Right lobe of liver (tissue), 6 donors: ENCODE measurements around the gene REXO1. TPM values are rescaled to one million over a fixed set of nuclear protein-coding genes. Genes with fewer than 3 reads are reported as not detected.

Experiments used
- ATAC-seq, 4 donors: fragments of 200-7000 bp; cut with Tn5 transposase; one replicate each; pipeline ENCODE4 v1.9.1; 2020; ENCODE audit warnings: mild to moderate bottlenecking in 4 of 4, moderate library complexity in 4 of 4
- DNase-seq, 3 donors: peaks; one replicate each; pipeline ENCODE4 v3.0.0-alpha.2; 2020
- H3K27ac ChIP-seq, 3 donors: fragments of 200-600 bp; one replicate each; pipeline ENCODE4 v1.8.0; 2022
- H3K27me3 ChIP-seq, 2 donors: fragments of 200-600 bp; one replicate each; pipeline ENCODE4 v1.8.0; 2022
- H3K36me3 ChIP-seq, 4 donors: fragments of 200-600 bp; sonication (generic) in 1 of 4; one replicate each; pipeline versions ENCODE4 v1.5.1 to v1.8.0; 2017 to 2022; ENCODE audit warnings: control low read depth in 1 of 4
- H3K4me1 ChIP-seq, 4 donors: fragments of 200-600 bp; sonication (generic) in 1 of 4; one replicate each; pipeline versions ENCODE4 v1.5.1 to v1.8.0; 2017 to 2022; ENCODE audit warnings: control low read depth in 1 of 4
- H3K4me3 ChIP-seq, 3 donors: fragments of 200-600 bp; one replicate each; pipeline ENCODE4 v1.8.0; 2022
- H3K9me3 ChIP-seq, 4 donors: fragments of 200-600 bp; sonication (generic) in 1 of 4; one replicate each; pipeline versions ENCODE4 v1.5.1 to v1.8.0; 2017 to 2022; ENCODE audit warnings: control low read depth in 1 of 4
- CTCF ChIP-seq, 4 donors: fragments of 200-600 bp in 3 of 4; fragments of 450-650 bp in 1 of 4; IDR thresholded peaks; one replicate each; pipeline versions ENCODE4 v1.5.1 to v1.8.0; 2016 to 2022; ENCODE audit warnings: antibody characterized with exemption in 4 of 4, mild to moderate bottlenecking in 2 of 4
- POLR2A ChIP-seq: fragments of 450-650 bp; IDR thresholded peaks from one replicate; pipeline ENCODE4 v1.6.1; 2017; ENCODE audit warnings: antibody characterized with exemption, mild to moderate bottlenecking
- WGBS: methylation state at CpG from one replicate; pipeline ENCODE4 v1.1.6; 2018; ENCODE audit warnings: low coverage, low lambda C conversion rate; ENCODE audit not compliant: insufficient coverage; ENCODE audit errors: missing lambda C conversion rate; 5-methylcytosine and 5-hydroxymethylcytosine counted together
- intact Hi-C, 2 donors: fragments of 100-400 bp; cut with DNase I; formaldehyde crosslinking; loops; one replicate each; pipeline versions ENCODE4 v1.11.2 to v1.14.1; 2022
- total RNA-seq, 6 experiments: library from RNA; depleted of rRNA in 2 of 6; stranded (reverse); fragments of >200 nt in 2 of 6; fragmentation: NEBNext Ultra II Directional in 3 of 6; extraction: Animal tissue kit (Norgen Biotek cat#: 25700) in 3 of 6; gene quantifications; one replicate each; pipeline versions ENCODE4 v1.1.0 to v1.2.4, GENCODE V29; 2016 to 2023
- donor health status: DM: no; HTN: yes; CAD: no.
- donor health status: DM: no; HTN: no; CAD: no.
- donor health status: DM: no; HTN: no; CAD: no.
- donor health status: DM: no; HTN: yes; CAD: no.
- donor health status: DM: no; HTN: yes; CAD: no.

REXO1 gene
- total RNA-seq, 6 experiments from 2014 or later = 8.0 to 17.7 (median 12.6) TPM

- Histone ChIP-seq H3K27me3 (no peaks in the 10 kb centered on the region), H3K36me3 (no peaks in the 10 kb centered on the region), H3K9me3 (no peaks in the 10 kb centered on the region), H3K4me1 (peaks cover 0 to 68% (median 18%) of the 10 kb centered on the region in 4 donors), H3K4me3 (no peak overlapping the region), H3K27ac (no peak overlapping the region)
- 89% methylated on average over 3 of the region's 11 CpGs for WGBS
- DNase-seq (no peak), ATAC-seq (no peak)
- TF ChIP-seq CTCF (IDR thresholded peaks at IDR 0.05) = no peak
- intact Hi-C loops = no loop called here
Measured at GRCh38 chr19:1830978-1831377, 17.3 kb downstream of the REXO1 start.

- ATAC-seq (no peak), DNase-seq (no peak)
- H3K27me3 ChIP-seq = no peaks in the 10 kb centered on the region
- no peak overlapping the region for H3K27ac ChIP-seq
- no peaks in the 10 kb centered on the region for H3K9me3 ChIP-seq
- H3K4me1 ChIP-seq = peaks cover 0 to 66% (median 18%) of the 10 kb centered on the region in 4 donors
- H3K4me3 ChIP-seq = no peak overlapping the region
- intact Hi-C loops = no loop called here
- 67% methylated on average over 11 of the region's 15 CpGs for WGBS
- TF ChIP-seq POLR2A (no peak), CTCF (IDR thresholded peaks at IDR 0.05) (no peak)
- H3K36me3 ChIP-seq = no peaks in the 10 kb centered on the region
Measured at GRCh38 chr19:1830568-1830967, 17.7 kb downstream of the REXO1 start.

GRCh38 chr19:1829958-1830357, 18.3 kb downstream of the REXO1 start:
- no peaks in the 10 kb centered on the region for H3K9me3 ChIP-seq
- H3K36me3 ChIP-seq = no peaks in the 10 kb centered on the region
- no peak for TF ChIP-seq CTCF (IDR thresholded peaks at IDR 0.05)
- no peak for TF ChIP-seq POLR2A
- no peak for ATAC-seq
- intact Hi-C loops = no loop called here
- no peak overlapping the region for H3K4me3 ChIP-seq
- H3K4me1 ChIP-seq = peaks cover 0 to 61% (median 18%) of the 10 kb centered on the region in 4 donors
- 58% methylated on average over 11 of the region's 11 CpGs for WGBS
- H3K27ac ChIP-seq = peak overlapping the region in 1 of 3 donors; percentile 2
- DNase-seq = no peak
- no peaks in the 10 kb centered on the region for H3K27me3 ChIP-seq

GRCh38 chr19:1828279-1829238, 19.7 kb downstream of the REXO1 start:
- intact Hi-C loops = no loop called here
- Histone ChIP-seq H3K4me1 (peaks cover 0 to 48% (median 11%) of the 10 kb centered on the region in 4 donors), H3K4me3 (no peak overlapping the region), H3K27ac (no peak overlapping the region), H3K36me3 (peaks cover 0 to 10% (median 0%) of the 10 kb centered on the region in 4 donors), H3K9me3 (no peaks in the 10 kb centered on the region), H3K27me3 (no peaks in the 10 kb centered on the region)
- WGBS = 100% methylated on average over 1 of the region's 57 CpGs
- DNase-seq = no peak
- no peak for ATAC-seq
- no peak for TF ChIP-seq POLR2A
- TF ChIP-seq CTCF (IDR thresholded peaks at IDR 0.05) = no peak
